Measurements from ENCODE around the gene CILP.

Gene CILP

GRCh38 chr15:65258375-65259262 lies 47.3 kb upstream of the CILP start:
- no peaks in the 10 kb centered on the region for H4K20me1 ChIP-seq (ENCODE audit: low read depth, low read length)
- H3K4me3 ChIP-seq (ENCODE audit: insufficient read depth, low read length, poor library complexity, severe bottlenecking): no peak overlapping the region
- no peak overlapping the region for H3K9ac ChIP-seq (ENCODE audit: low read length)
- H3K36me3 ChIP-seq (ENCODE audit: low read length): no peaks in the 10 kb centered on the region
- no peak overlapping the region for H2AFZ ChIP-seq (ENCODE audit: low read depth, low read length, severe bottlenecking)
- H3K4me2 ChIP-seq (ENCODE audit: low read depth, low read length, poor library complexity, severe bottlenecking): no peak overlapping the region
- no peaks in the 10 kb centered on the region for H3K9me3 ChIP-seq (ENCODE audit: insufficient read depth, low read length)
- H3K79me2 ChIP-seq (ENCODE audit: insufficient read depth, low read length): no peaks in the 10 kb centered on the region
- no peaks in the 10 kb centered on the region for H3F3A ChIP-seq (ENCODE audit: insufficient read depth)
- no peaks in the 10 kb centered on the region for H3K9me2 ChIP-seq (replicated peaks; ENCODE audit: insufficient read depth, low read length)
- TF ChIP-seq, protein P1, sequence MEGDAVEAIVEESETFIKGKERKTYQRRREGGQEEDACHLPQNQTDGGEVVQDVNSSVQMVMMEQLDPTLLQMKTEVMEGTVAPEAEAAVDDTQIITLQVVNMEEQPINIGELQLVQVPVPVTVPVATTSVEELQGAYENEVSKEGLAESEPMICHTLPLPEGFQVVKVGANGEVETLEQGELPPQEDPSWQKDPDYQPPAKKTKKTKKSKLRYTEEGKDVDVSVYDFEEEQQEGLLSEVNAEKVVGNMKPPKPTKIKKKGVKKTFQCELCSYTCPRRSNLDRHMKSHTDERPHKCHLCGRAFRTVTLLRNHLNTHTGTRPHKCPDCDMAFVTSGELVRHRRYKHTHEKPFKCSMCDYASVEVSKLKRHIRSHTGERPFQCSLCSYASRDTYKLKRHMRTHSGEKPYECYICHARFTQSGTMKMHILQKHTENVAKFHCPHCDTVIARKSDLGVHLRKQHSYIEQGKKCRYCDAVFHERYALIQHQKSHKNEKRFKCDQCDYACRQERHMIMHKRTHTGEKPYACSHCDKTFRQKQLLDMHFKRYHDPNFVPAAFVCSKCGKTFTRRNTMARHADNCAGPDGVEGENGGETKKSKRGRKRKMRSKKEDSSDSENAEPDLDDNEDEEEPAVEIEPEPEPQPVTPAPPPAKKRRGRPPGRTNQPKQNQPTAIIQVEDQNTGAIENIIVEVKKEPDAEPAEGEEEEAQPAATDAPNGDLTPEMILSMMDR (IDR thresholded peaks at IDR 0.05; ENCODE audit: insufficient read depth, low read length, poor library complexity, severe bottlenecking): no peak
- TF ChIP-seq EZH2phosphoT487 (conservative IDR thresholded peaks at IDR 0.05; ENCODE audit: low read length): no peak
- H3K27ac ChIP-seq (ENCODE audit: low read depth, low read length): no peak overlapping the region
- H3K27me3 ChIP-seq (ENCODE audit: low read length): no peaks in the 10 kb centered on the region

DNA sequence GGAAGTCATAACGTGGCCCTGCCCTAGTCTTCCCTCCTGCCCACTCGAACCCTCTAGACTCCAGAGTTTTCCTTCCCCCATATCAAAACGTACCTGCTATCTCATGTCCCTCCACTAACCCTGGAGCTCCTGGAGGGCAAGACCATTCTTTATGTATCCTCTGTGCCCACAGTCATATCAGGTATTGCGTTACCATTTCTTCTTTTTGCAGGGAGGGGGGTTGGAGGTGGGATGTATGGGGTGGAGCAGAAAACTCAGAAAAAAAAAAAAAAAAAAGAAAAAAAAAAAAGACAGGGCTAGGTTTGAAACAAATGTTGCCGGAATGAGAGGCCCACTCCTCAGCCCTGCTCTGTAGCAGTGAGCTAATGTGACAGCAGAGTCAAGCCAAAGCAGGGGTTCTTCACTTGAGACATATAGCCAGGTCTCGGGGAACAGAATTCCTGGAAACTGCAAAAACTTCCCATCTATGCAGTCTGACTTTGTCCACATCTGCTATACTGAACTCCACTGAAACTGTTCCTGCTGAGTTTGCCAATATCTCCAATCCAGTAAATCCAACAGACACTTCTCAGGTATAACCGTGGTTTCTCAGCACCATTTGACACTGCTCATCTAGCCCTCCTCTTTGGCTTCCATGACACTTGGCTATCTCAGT lies 44.3 kb upstream of the CILP start:
- no peaks in the 10 kb centered on the region for H3K79me2 ChIP-seq (ENCODE audit: insufficient read depth, low read length)
- no peak overlapping the region for H3K9ac ChIP-seq (ENCODE audit: low read length)
- no peak overlapping the region for H2AFZ ChIP-seq (ENCODE audit: low read depth, low read length, severe bottlenecking)
- no peak overlapping the region for H3K4me2 ChIP-seq (ENCODE audit: low read depth, low read length, poor library complexity, severe bottlenecking)
- no peaks in the 10 kb centered on the region for H3K9me3 ChIP-seq (ENCODE audit: insufficient read depth, low read length)
- H3K36me3 ChIP-seq (ENCODE audit: low read length): no peaks in the 10 kb centered on the region
- TF ChIP-seq, protein P1 (IDR thresholded peaks at IDR 0.05; ENCODE audit: insufficient read depth, low read length, poor library complexity, severe bottlenecking): no peak
- TF ChIP-seq EZH2phosphoT487 (conservative IDR thresholded peaks at IDR 0.05; ENCODE audit: low read length): no peak
- H3K27ac ChIP-seq (ENCODE audit: low read depth, low read length): no peak overlapping the region
- no peaks in the 10 kb centered on the region for H3K27me3 ChIP-seq (ENCODE audit: low read length)
- no peak overlapping the region for H3K4me3 ChIP-seq (ENCODE audit: insufficient read depth, low read length, poor library complexity, severe bottlenecking)
- H3F3A ChIP-seq (ENCODE audit: insufficient read depth): no peaks in the 10 kb centered on the region
- H4K20me1 ChIP-seq (ENCODE audit: low read depth, low read length): no peaks in the 10 kb centered on the region
- H3K9me2 ChIP-seq (replicated peaks; ENCODE audit: insufficient read depth, low read length): no peaks in the 10 kb centered on the region

DNA sequence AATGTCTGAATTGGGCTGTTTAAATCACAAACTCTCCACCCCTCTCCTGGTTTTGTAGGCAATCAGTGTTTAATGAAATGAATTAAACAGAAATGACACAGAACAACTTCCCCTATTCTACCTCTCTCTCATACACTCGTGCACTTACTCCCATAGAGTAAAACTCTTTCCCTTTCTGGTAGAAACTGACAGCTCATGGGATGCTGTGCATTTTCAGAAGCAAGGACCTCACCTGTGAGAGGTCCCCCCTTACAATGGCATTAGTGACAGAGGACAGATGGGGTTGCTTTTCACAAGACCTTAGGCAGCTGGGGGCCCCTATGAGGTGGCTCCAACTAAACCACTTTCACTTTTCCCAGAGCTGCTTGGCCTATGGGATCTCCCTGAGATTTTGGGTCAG lies 43.5 kb upstream of the CILP start:
- no peak overlapping the region for H3K4me3 ChIP-seq (ENCODE audit: insufficient read depth, low read length, poor library complexity, severe bottlenecking)
- no peaks in the 10 kb centered on the region for H3K27me3 ChIP-seq (ENCODE audit: low read length)
- no peaks in the 10 kb centered on the region for H3F3A ChIP-seq (ENCODE audit: insufficient read depth)
- H3K36me3 ChIP-seq (ENCODE audit: low read length): no peaks in the 10 kb centered on the region
- no peaks in the 10 kb centered on the region for H3K9me3 ChIP-seq (ENCODE audit: insufficient read depth, low read length)
- H3K27ac ChIP-seq (ENCODE audit: low read depth, low read length): no peak overlapping the region
- no peaks in the 10 kb centered on the region for H3K79me2 ChIP-seq (ENCODE audit: insufficient read depth, low read length)
- no peak overlapping the region for H3K4me2 ChIP-seq (ENCODE audit: low read depth, low read length, poor library complexity, severe bottlenecking)
- H4K20me1 ChIP-seq (ENCODE audit: low read depth, low read length): no peaks in the 10 kb centered on the region
- H3K9me2 ChIP-seq (replicated peaks; ENCODE audit: insufficient read depth, low read length): no peaks in the 10 kb centered on the region
- TF ChIP-seq EZH2phosphoT487 (conservative IDR thresholded peaks at IDR 0.05; ENCODE audit: low read length): no peak
- TF ChIP-seq, protein P1 (IDR thresholded peaks at IDR 0.05; ENCODE audit: insufficient read depth, low read length, poor library complexity, severe bottlenecking): no peak
- no peak overlapping the region for H2AFZ ChIP-seq (ENCODE audit: low read depth, low read length, severe bottlenecking)
- H3K9ac ChIP-seq (ENCODE audit: low read length): no peak overlapping the region

Data from SU-DHL-6 (cell line).